Immature natural killer cell (primary cell): ENCODE measurements around the gene RBMS1. TPM values are rescaled to one million over a fixed set of nuclear protein-coding genes. Genes with fewer than 3 reads are reported as not detected.

Source experiments
- DNase-seq, 3 donors: peaks; one replicate each; pipeline ENCODE4 v3.0.0; 2022; ENCODE audit warnings: mixed read lengths in 1 of 3
- H3K27ac Mint-ChIP-seq, 6 donors: one replicate each; pipeline ENCODE4 v1.8.0; 2020; ENCODE audit warnings: mixed read lengths in 6 of 6, mild to moderate bottlenecking in 5 of 6, inconsistent platforms in 4 of 6, moderate library complexity in 3 of 6
- H3K27me3 Mint-ChIP-seq, 3 donors: one replicate each; pipeline ENCODE4 v1.8.0; 2020 to 2021; ENCODE audit warnings: low read depth in 3 of 3, mild to moderate bottlenecking in 3 of 3, mixed read lengths in 3 of 3, moderate library complexity in 3 of 3, inconsistent platforms in 1 of 3
- H3K36me3 Mint-ChIP-seq, 3 donors: one replicate each; pipeline ENCODE4 v1.8.0; 2020; ENCODE audit warnings: mixed read lengths in 3 of 3, inconsistent platforms in 2 of 3, mild to moderate bottlenecking in 2 of 3
- H3K4me1 Mint-ChIP-seq, 2 donors: one replicate each; pipeline ENCODE4 v1.8.0; 2020; ENCODE audit warnings: inconsistent platforms in 2 of 2, mild to moderate bottlenecking in 2 of 2, mixed read lengths in 2 of 2, moderate library complexity in 1 of 2
- H3K4me3 Mint-ChIP-seq, 5 donors: one replicate each; pipeline ENCODE4 v1.8.0; 2020; ENCODE audit warnings: mild to moderate bottlenecking in 5 of 5, mixed read lengths in 5 of 5, inconsistent platforms in 3 of 5, moderate library complexity in 3 of 5
- H3K9me3 Mint-ChIP-seq, 6 donors: one replicate each; pipeline ENCODE4 v1.8.0; 2020; ENCODE audit warnings: mild to moderate bottlenecking in 6 of 6, mixed read lengths in 6 of 6, inconsistent platforms in 4 of 6, moderate library complexity in 3 of 6
- polyA plus RNA-seq, 3 donors: library from polyadenylated mRNA; unstranded; fragments of 300-500 nt; fragmentation: Illumina TruSeq; gene quantifications; one replicate each; pipeline ENCODE4 v1.2.3, GENCODE V29; 2021

RBMS1 gene
- polyA plus RNA-seq, 3 donors from 2014 or later: 80.0 to 172 (median 81.9) TPM

GRCh38 chr2:160418398-160418765 is 75.2 kb downstream of the RBMS1 start:
- Mint-ChIP-seq H3K27ac (no peak overlapping the region), H3K27me3 (no peaks in the 10 kb centered on the region), H3K9me3 (no peaks in the 10 kb centered on the region), H3K4me3 (no peak overlapping the region), H3K36me3 (peaks cover 0 to 7% (median 0%) of the 10 kb centered on the region in 3 donors), H3K4me1 (peaks cover 34 to 37% of the 10 kb centered on the region in 2 donors)
- DNase-seq: no peak

- no peaks in the 10 kb centered on the region for H3K9me3 Mint-ChIP-seq
- H3K4me3 Mint-ChIP-seq: no peak overlapping the region
- peaks cover 0 to 5% (median 0%) of the 10 kb centered on the region in 3 donors for H3K36me3 Mint-ChIP-seq
- H3K27ac Mint-ChIP-seq: no peak overlapping the region
- no peak for DNase-seq
- peaks cover 31 to 35% of the 10 kb centered on the region in 2 donors for H3K4me1 Mint-ChIP-seq
- H3K27me3 Mint-ChIP-seq: no peaks in the 10 kb centered on the region
Measured at GRCh38 chr2:160417745-160418397, 75.7 kb downstream of the RBMS1 start.

- Mint-ChIP-seq H3K27me3 (no peaks in the 10 kb centered on the region), H3K27ac (no peak overlapping the region), H3K4me1 (peaks cover 31 to 35% of the 10 kb centered on the region in 2 donors), H3K9me3 (no peaks in the 10 kb centered on the region), H3K4me3 (no peak overlapping the region), H3K36me3 (peaks cover 0 to 3% (median 0%) of the 10 kb centered on the region in 3 donors)
- DNase-seq: no peak
Measured at GRCh38 chr2:160415991-160416390, 77.6 kb downstream of the RBMS1 start.

- Mint-ChIP-seq H3K9me3 (no peaks in the 10 kb centered on the region), H3K36me3 (no peaks in the 10 kb centered on the region), H3K4me1 (peaks cover 43 to 49% of the 10 kb centered on the region in 2 donors), H3K4me3 (peak overlapping the region; percentile 28 to 75 (median 68)), H3K27ac (peak overlapping the region; percentile 58 to 94 (median 76)), H3K27me3 (peaks cover 6 to 15% (median 12%) of the 10 kb centered on the region in 3 donors)
- no peak for DNase-seq
Measured at GRCh38 chr2:160411955-160412354, 81.7 kb downstream of the RBMS1 start.

- Mint-ChIP-seq H3K27ac (peak overlapping the region; percentile 58 to 94 (median 76)), H3K36me3 (no peaks in the 10 kb centered on the region), H3K4me1 (peaks cover 49 to 51% of the 10 kb centered on the region in 2 donors), H3K27me3 (peaks cover 9 to 23% (median 16%) of the 10 kb centered on the region in 3 donors), H3K9me3 (no peaks in the 10 kb centered on the region), H3K4me3 (peak overlapping the region; percentile 28 to 75 (median 68))
- DNase-seq: peak in 2 of 3 donors; percentile 35 to 38
Measured at GRCh38 chr2:160411167-160411566, 82.4 kb downstream of the RBMS1 start.

- H3K27ac Mint-ChIP-seq: peak overlapping the region; percentile 20 to 98 (median 87)
- H3K4me1 Mint-ChIP-seq: peaks cover 49 to 67% of the 10 kb centered on the region in 2 donors
- peak overlapping the region; percentile 9 to 93 (median 91) for H3K4me3 Mint-ChIP-seq
- H3K36me3 Mint-ChIP-seq: no peaks in the 10 kb centered on the region
- no peaks in the 10 kb centered on the region for H3K9me3 Mint-ChIP-seq
- DNase-seq: no peak
- H3K27me3 Mint-ChIP-seq: peaks cover 9 to 24% (median 20%) of the 10 kb centered on the region in 3 donors
Measured at GRCh38 chr2:160409480-160409879, 84.1 kb downstream of the RBMS1 start.

- DNase-seq: no peak
- Mint-ChIP-seq H3K36me3 (no peaks in the 10 kb centered on the region), H3K27me3 (peaks cover 9 to 24% (median 20%) of the 10 kb centered on the region in 3 donors), H3K4me1 (peaks cover 49 to 72% of the 10 kb centered on the region in 2 donors), H3K9me3 (no peaks in the 10 kb centered on the region), H3K4me3 (peak overlapping the region; percentile 87 to 93 (median 91)), H3K27ac (peak overlapping the region; percentile 36 to 98 (median 89))
Measured at GRCh38 chr2:160408959-160409291, 84.7 kb downstream of the RBMS1 start.

GRCh38 chr2:160408173-160408958 is 85.2 kb downstream of the RBMS1 start:
- Mint-ChIP-seq H3K4me3 (peak overlapping the region; percentile 87 to 93 (median 91)), H3K9me3 (no peaks in the 10 kb centered on the region), H3K4me1 (peaks cover 49 to 78% of the 10 kb centered on the region in 2 donors), H3K27ac (peak overlapping the region; percentile 82 to 98 (median 89)), H3K36me3 (no peaks in the 10 kb centered on the region), H3K27me3 (peaks cover 9 to 24% (median 20%) of the 10 kb centered on the region in 3 donors)
- no peak for DNase-seq

- Mint-ChIP-seq H3K4me3 (peak overlapping the region; percentile 93 to 100 (median 97)), H3K9me3 (no peaks in the 10 kb centered on the region), H3K27ac (peak overlapping the region; percentile 82 to 98 (median 95)), H3K27me3 (peaks cover 9 to 24% (median 20%) of the 10 kb centered on the region in 3 donors), H3K36me3 (no peaks in the 10 kb centered on the region), H3K4me1 (peaks cover 44 to 82% of the 10 kb centered on the region in 2 donors)
- peak; percentile 78 to 79 (median 78) for DNase-seq
Measured at GRCh38 chr2:160407393-160408172, 86.0 kb downstream of the RBMS1 start.

- Mint-ChIP-seq H3K4me3 (peak overlapping the region; percentile 93 to 100 (median 97)), H3K36me3 (no peaks in the 10 kb centered on the region), H3K27me3 (peaks cover 9 to 24% (median 20%) of the 10 kb centered on the region in 3 donors), H3K9me3 (no peaks in the 10 kb centered on the region), H3K4me1 (peaks cover 36 to 82% of the 10 kb centered on the region in 2 donors), H3K27ac (peak overlapping the region; percentile 93 to 98 (median 96))
- peak; percentile 81 to 83 (median 82) for DNase-seq
Measured at GRCh38 chr2:160406591-160407392, 86.8 kb downstream of the RBMS1 start.

GRCh38 chr2:160405077-160405867 is 88.3 kb downstream of the RBMS1 start:
- Mint-ChIP-seq H3K27ac (peak overlapping the region; percentile 93 to 98 (median 96)), H3K36me3 (no peaks in the 10 kb centered on the region), H3K4me3 (peak overlapping the region; percentile 93 to 100 (median 97)), H3K27me3 (peaks cover 9 to 24% (median 20%) of the 10 kb centered on the region in 3 donors), H3K9me3 (no peaks in the 10 kb centered on the region), H3K4me1 (peaks cover 21 to 77% of the 10 kb centered on the region in 2 donors)
- DNase-seq: no peak
